ENCODE measurements around the gene HRH1. TPM values are rescaled to one million over a fixed set of nuclear protein-coding genes. Genes with fewer than 3 reads are reported as not detected.

HRH1 gene
- total RNA-seq, 1 experiment from 2014 or later: 4.6 TPM

DNA sequence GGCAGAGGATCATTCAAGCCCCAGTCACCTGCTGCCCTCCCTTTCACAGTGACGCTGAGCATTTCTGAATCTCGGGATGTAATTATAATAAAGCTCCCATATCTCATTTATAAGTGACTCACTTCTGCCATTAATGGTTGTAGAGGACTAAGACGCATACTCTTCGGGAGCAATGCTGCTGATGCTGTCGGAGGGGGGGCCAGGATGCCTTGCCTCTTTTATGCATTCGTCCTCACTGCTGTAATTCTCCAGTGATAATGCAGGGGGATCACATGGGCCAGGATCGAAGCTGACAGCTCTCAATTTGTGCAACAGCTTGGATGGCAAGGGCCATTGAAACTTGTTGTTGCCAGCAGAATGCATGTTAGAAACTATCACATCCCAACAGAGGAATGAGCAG is 3.1 kb downstream of the HRH1 start:
- Histone ChIP-seq H3K4me3 (ENCODE audit: low read depth in 2 of 2, low read length in 2 of 2) (no peak overlapping the region), H3K36me3 (ENCODE audit: control insufficient read depth, insufficient read depth, low read length) (no peaks in the 10 kb centered on the region), H3K4me1 (ENCODE audit: control insufficient read depth, insufficient read depth, low read length) (peaks cover 3% of the 10 kb centered on the region; the same call in 1 of the 2 replicates), H3K27ac (ENCODE audit: low read length) (no peak overlapping the region), H3K9me3 (ENCODE audit: control insufficient read depth, insufficient read depth, low read depth, low read length) (no peaks in the 10 kb centered on the region), H3K27me3 (ENCODE audit: control insufficient read depth, insufficient read depth, low read length) (no peaks in the 10 kb centered on the region)
- ChIA-PET POLR2A (interaction anchor here (0.5 kb wide), 1 partner anchor 81 kb away, joined by 3 read pairs; no protein-coding TSS in a partner anchor), CTCF (interaction anchor here (0.6 kb wide), 1 partner anchor 54 kb away, joined by 3 read pairs; no protein-coding TSS in a partner anchor)
- TF ChIP-seq, protein P1, sequence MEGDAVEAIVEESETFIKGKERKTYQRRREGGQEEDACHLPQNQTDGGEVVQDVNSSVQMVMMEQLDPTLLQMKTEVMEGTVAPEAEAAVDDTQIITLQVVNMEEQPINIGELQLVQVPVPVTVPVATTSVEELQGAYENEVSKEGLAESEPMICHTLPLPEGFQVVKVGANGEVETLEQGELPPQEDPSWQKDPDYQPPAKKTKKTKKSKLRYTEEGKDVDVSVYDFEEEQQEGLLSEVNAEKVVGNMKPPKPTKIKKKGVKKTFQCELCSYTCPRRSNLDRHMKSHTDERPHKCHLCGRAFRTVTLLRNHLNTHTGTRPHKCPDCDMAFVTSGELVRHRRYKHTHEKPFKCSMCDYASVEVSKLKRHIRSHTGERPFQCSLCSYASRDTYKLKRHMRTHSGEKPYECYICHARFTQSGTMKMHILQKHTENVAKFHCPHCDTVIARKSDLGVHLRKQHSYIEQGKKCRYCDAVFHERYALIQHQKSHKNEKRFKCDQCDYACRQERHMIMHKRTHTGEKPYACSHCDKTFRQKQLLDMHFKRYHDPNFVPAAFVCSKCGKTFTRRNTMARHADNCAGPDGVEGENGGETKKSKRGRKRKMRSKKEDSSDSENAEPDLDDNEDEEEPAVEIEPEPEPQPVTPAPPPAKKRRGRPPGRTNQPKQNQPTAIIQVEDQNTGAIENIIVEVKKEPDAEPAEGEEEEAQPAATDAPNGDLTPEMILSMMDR (IDR thresholded peaks at IDR 0.05): no peak
- TF ChIP-seq, protein P2, sequence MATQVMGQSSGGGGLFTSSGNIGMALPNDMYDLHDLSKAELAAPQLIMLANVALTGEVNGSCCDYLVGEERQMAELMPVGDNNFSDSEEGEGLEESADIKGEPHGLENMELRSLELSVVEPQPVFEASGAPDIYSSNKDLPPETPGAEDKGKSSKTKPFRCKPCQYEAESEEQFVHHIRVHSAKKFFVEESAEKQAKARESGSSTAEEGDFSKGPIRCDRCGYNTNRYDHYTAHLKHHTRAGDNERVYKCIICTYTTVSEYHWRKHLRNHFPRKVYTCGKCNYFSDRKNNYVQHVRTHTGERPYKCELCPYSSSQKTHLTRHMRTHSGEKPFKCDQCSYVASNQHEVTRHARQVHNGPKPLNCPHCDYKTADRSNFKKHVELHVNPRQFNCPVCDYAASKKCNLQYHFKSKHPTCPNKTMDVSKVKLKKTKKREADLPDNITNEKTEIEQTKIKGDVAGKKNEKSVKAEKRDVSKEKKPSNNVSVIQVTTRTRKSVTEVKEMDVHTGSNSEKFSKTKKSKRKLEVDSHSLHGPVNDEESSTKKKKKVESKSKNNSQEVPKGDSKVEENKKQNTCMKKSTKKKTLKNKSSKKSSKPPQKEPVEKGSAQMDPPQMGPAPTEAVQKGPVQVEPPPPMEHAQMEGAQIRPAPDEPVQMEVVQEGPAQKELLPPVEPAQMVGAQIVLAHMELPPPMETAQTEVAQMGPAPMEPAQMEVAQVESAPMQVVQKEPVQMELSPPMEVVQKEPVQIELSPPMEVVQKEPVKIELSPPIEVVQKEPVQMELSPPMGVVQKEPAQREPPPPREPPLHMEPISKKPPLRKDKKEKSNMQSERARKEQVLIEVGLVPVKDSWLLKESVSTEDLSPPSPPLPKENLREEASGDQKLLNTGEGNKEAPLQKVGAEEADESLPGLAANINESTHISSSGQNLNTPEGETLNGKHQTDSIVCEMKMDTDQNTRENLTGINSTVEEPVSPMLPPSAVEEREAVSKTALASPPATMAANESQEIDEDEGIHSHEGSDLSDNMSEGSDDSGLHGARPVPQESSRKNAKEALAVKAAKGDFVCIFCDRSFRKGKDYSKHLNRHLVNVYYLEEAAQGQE (IDR thresholded peaks at IDR 0.05; ENCODE audit: insufficient read depth in 1 of 2, low read depth in 2 of 2, low read length in 1 of 2): no peak
- TF ChIP-seq TCF7L2 (IDR thresholded peaks at IDR 0.05; ENCODE audit: low read depth, low read length) (no peak), POLR2AphosphoS5 (IDR thresholded peaks at IDR 0.05; ENCODE audit: low read depth, low read length) (no peak), SIN3A (IDR thresholded peaks at IDR 0.05; ENCODE audit: borderline replicate concordance, insufficient read depth, low read depth, low read length) (no peak)
- intact Hi-C loops (cut with micrococcal nuclease; ENCODE audit: unreplicated experiment): no loop called here
- DNase-seq (ENCODE audit: low read depth, low spot score): no peak
- in situ Hi-C loops (cut with HindIII; ENCODE audit: low pct_unique_long_range_greater_than_20kb, low sequenced_read_pairs): no loop called here
- BruUV-seq (replicated peaks): no TSS peak
- ATAC-seq: no peak

DNA sequence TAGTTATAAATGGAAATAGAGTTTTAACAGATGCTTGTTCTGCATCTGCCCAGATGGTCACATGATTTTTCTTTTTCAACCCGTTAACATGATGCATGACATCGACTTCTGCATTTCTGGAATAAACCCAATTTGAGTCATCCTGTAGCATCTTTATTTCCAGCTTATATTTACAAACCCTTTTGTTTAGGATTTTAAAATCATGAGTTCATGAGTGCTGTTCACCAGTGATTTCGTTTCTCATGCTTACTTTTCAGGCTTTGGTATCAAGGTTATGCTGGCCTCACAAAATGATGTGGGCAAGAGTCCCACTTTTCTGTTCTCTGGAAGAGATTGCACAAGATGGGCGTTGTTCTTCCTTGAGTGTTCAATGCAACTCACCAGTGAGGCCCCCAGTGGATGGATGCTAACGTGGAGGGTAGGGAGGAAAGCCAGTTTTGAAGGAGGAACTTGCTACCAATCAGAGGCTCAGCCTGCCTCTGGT is 5.2 kb downstream of the HRH1 start:
- intact Hi-C loops (cut with micrococcal nuclease; ENCODE audit: unreplicated experiment): no loop called here
- ATAC-seq: no peak
- POLR2A ChIA-PET: no interaction called here

More for the DNA sequence above, 5.2 kb downstream of the HRH1 start:
- CTCF ChIA-PET: no interaction called here
- DNase-seq (ENCODE audit: low read depth, low spot score): no peak
- TF ChIP-seq, protein P1 (IDR thresholded peaks at IDR 0.05): no peak
- TF ChIP-seq, protein P2 (IDR thresholded peaks at IDR 0.05; ENCODE audit: insufficient read depth in 1 of 2, low read depth in 2 of 2, low read length in 1 of 2): no peak
- TF ChIP-seq SIN3A (IDR thresholded peaks at IDR 0.05; ENCODE audit: borderline replicate concordance, insufficient read depth, low read depth, low read length): no peak
- TF ChIP-seq TCF7L2 (IDR thresholded peaks at IDR 0.05; ENCODE audit: low read depth, low read length): no peak
- no peaks in the 10 kb centered on the region for H3K27me3 ChIP-seq (ENCODE audit: control insufficient read depth, insufficient read depth, low read length)
- in situ Hi-C loops (cut with HindIII; ENCODE audit: low pct_unique_long_range_greater_than_20kb, low sequenced_read_pairs): no loop called here
- H3K4me1 ChIP-seq (ENCODE audit: control insufficient read depth, insufficient read depth, low read length): peaks cover 3% of the 10 kb centered on the region; the same call in 1 of the 2 replicates
- no peak overlapping the region for H3K27ac ChIP-seq (ENCODE audit: low read length)
- BruUV-seq (replicated peaks): no TSS peak
- H3K9me3 ChIP-seq (ENCODE audit: control insufficient read depth, insufficient read depth, low read depth, low read length): no peaks in the 10 kb centered on the region
- H3K4me3 ChIP-seq (ENCODE audit: low read depth in 2 of 2, low read length in 2 of 2): no peak overlapping the region
- H3K36me3 ChIP-seq (ENCODE audit: control insufficient read depth, insufficient read depth, low read length): no peaks in the 10 kb centered on the region

Measured in Panc1 (cell line).